Skeletal muscle satellite cell (primary cell): Measurements from ENCODE around the gene GNPTG.
A peak's percentile ranks its signal among the peaks of the same experiment; 100 is the strongest.

Experiments
- H3K27me3 ChIP-seq: 2 replicates; pipeline ENCODE4 v1.7.0; 2013; ENCODE audit warnings: low read length; ENCODE audit not compliant: control insufficient read depth, insufficient read depth
- H3K36me3 ChIP-seq: 2 replicates; pipeline ENCODE4 v1.7.0; 2013; ENCODE audit warnings: mild to moderate bottlenecking, control low read depth, low read length; ENCODE audit not compliant: insufficient read depth
- H3K4me1 ChIP-seq: 2 replicates; pipeline ENCODE4 v1.7.0; 2013; ENCODE audit warnings: low read length; ENCODE audit not compliant: control insufficient read depth, insufficient read depth
- H3K4me2 ChIP-seq: 2 replicates; pipeline ENCODE4 v1.7.0; 2013; ENCODE audit warnings: mild to moderate bottlenecking, low read length
- H3K4me3 ChIP-seq: 2 replicates; pipeline ENCODE4 v1.7.0; 2013; ENCODE audit warnings: low read length
- H3K9ac ChIP-seq: 2 replicates; pipeline ENCODE4 v1.7.0; 2013; ENCODE audit warnings: mild to moderate bottlenecking, low read depth, low read length, moderate library complexity
- H3K9me3 ChIP-seq: replicated peaks from 2 replicates; pipeline ENCODE4 v1.7.0; 2013; ENCODE audit warnings: mild to moderate bottlenecking, control low read depth, low read length

Gene GNPTG

GRCh38 chr16:1312467-1312816 lies 39.3 kb upstream of the GNPTG start:
- peak overlapping the region; percentile 95 for H3K4me2 ChIP-seq
- peaks cover 46% of the 10 kb centered on the region for H3K36me3 ChIP-seq
- no peaks in the 10 kb centered on the region for H3K9me3 ChIP-seq
- H3K27me3 ChIP-seq: no peaks in the 10 kb centered on the region
- H3K4me1 ChIP-seq: peaks cover 22% of the 10 kb centered on the region
- H3K4me3 ChIP-seq: peak overlapping the region; percentile 69
- peak overlapping the region; percentile 94 for H3K9ac ChIP-seq

- Histone ChIP-seq H3K4me2 (peak overlapping the region; percentile 23), H3K9ac (no peak overlapping the region), H3K9me3 (no peaks in the 10 kb centered on the region), H3K4me3 (no peak overlapping the region), H3K27me3 (no peaks in the 10 kb centered on the region), H3K36me3 (peaks cover 50% of the 10 kb centered on the region), H3K4me1 (peaks cover 22% of the 10 kb centered on the region)
Observed at GRCh38 chr16:1312903-1313302, 38.8 kb upstream of the GNPTG start.

DNA sequence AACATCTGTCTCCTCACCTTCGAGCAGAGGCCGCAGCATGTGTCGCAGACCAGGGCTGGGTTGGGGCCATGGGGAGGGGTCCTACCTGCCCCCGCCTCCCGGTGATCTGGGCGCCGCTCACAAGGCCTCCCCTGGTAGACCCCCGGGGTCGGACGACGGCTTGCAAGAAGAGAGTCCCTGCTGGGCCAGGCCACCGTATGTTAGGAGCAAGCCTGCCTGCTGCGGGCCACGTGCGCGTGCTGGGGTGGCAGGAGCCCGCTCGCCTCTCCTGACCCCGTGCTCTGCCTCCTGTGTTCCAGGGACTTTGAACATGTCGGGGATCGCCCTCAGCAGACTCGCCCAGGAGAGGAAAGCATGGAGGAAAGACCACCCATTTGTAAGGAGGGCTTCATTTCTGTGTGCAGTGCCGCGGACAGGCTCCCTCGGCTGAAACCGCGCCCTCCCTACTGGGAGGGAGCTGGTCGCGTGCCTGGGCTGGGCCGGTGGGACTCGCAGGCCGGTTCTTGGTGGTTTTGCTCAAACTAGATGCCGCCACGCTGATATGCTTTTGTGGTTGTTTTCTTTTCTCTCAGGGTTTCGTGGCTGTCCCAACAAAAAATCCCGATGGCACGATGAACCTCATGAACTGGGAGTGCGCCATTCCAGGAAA lies 37.9 kb upstream of the GNPTG start:
- no peaks in the 10 kb centered on the region for H3K27me3 ChIP-seq
- peaks cover 60% of the 10 kb centered on the region for H3K36me3 ChIP-seq
- H3K9ac ChIP-seq: no peak overlapping the region
- no peak overlapping the region for H3K4me3 ChIP-seq
- H3K9me3 ChIP-seq: no peaks in the 10 kb centered on the region
- no peak overlapping the region for H3K4me2 ChIP-seq
- peaks cover 22% of the 10 kb centered on the region for H3K4me1 ChIP-seq

DNA sequence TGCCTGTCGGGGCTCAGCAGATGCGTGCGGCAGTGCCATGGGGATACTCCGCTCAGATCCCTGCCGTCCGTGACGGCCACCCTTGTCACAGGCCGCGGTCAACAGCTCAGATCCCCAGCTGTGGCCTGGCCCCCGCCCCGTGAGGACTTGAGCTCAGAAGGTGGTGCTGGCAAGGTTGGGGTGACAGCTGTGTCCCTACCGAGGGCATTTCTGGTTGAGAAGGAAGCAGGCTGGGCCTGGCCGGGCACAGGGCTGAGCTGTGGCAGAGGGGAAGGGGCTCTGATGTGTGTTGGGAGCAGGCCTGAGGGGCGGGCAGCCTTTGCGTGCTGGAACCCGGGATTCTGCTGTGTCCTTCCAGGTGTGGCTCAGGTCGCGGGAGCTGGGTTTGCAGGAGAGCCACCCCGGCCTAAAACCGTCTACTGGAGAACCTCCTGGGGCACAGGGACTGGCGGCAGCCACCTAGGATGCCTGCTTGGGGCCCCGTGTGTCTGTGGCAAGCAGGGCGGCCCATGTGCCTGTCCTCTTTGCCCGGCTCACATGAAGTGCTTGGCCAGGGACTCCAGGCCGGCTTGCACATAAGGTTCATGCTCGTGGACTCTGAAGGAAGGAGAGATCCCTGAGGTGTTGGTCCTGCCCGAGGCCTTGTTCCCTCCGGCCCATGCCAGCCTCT lies 37.2 kb upstream of the GNPTG start:
- Histone ChIP-seq H3K9ac (no peak overlapping the region), H3K4me2 (no peak overlapping the region), H3K27me3 (no peaks in the 10 kb centered on the region), H3K4me3 (no peak overlapping the region), H3K9me3 (no peaks in the 10 kb centered on the region), H3K36me3 (peaks cover 67% of the 10 kb centered on the region), H3K4me1 (peaks cover 22% of the 10 kb centered on the region)

GRCh38 chr16:1315081-1316032 lies 36.4 kb upstream of the GNPTG start:
- Histone ChIP-seq H3K36me3 (peaks cover 75% of the 10 kb centered on the region), H3K4me3 (no peak overlapping the region), H3K4me2 (no peak overlapping the region), H3K9me3 (no peaks in the 10 kb centered on the region), H3K27me3 (no peaks in the 10 kb centered on the region), H3K4me1 (peaks cover 22% of the 10 kb centered on the region), H3K9ac (no peak overlapping the region)

- H3K4me1 ChIP-seq: peaks cover 20% of the 10 kb centered on the region
- H3K27me3 ChIP-seq: no peaks in the 10 kb centered on the region
- no peak overlapping the region for H3K4me2 ChIP-seq
- peaks cover 81% of the 10 kb centered on the region for H3K36me3 ChIP-seq
- H3K9me3 ChIP-seq: no peaks in the 10 kb centered on the region
- H3K9ac ChIP-seq: no peak overlapping the region
- H3K4me3 ChIP-seq: no peak overlapping the region
Observed at GRCh38 chr16:1316033-1316405, 35.7 kb upstream of the GNPTG start.

- Histone ChIP-seq H3K9ac (no peak overlapping the region), H3K4me3 (no peak overlapping the region), H3K4me2 (no peak overlapping the region)
Observed at GRCh38 chr16:1317479-1318267, 34.1 kb upstream of the GNPTG start.

DNA sequence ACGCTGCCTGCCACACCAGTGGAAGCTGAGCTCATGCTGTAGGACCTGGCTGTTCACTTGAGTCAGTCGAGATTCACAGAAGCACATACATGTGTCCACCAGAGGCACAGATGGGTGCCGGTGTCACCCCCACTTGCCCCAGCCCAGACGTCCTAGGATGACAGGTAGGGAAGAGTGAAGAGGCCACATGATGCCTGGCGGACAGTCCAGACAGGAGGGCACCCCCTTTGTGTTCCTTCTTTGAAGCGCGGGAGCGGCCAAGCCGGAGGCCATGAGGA lies 33.5 kb upstream of the GNPTG start:
- Histone ChIP-seq H3K4me1 (no peaks in the 10 kb centered on the region), H3K4me3 (no peak overlapping the region), H3K9me3 (no peaks in the 10 kb centered on the region), H3K27me3 (no peaks in the 10 kb centered on the region), H3K4me2 (no peak overlapping the region), H3K9ac (no peak overlapping the region), H3K36me3 (peaks cover 79% of the 10 kb centered on the region)

More at GRCh38 chr16:1317479-1318267, 34.1 kb upstream of the GNPTG start:
- Histone ChIP-seq H3K36me3 (peaks cover 83% of the 10 kb centered on the region), H3K9me3 (no peaks in the 10 kb centered on the region), H3K27me3 (no peaks in the 10 kb centered on the region), H3K4me1 (peaks cover 4% of the 10 kb centered on the region)

GRCh38 chr16:1319041-1319440 lies 32.7 kb upstream of the GNPTG start:
- Histone ChIP-seq H3K27me3 (no peaks in the 10 kb centered on the region), H3K9me3 (no peaks in the 10 kb centered on the region), H3K36me3 (peaks cover 84% of the 10 kb centered on the region), H3K9ac (no peak overlapping the region), H3K4me1 (no peaks in the 10 kb centered on the region), H3K4me3 (no peak overlapping the region), H3K4me2 (no peak overlapping the region)

DNA sequence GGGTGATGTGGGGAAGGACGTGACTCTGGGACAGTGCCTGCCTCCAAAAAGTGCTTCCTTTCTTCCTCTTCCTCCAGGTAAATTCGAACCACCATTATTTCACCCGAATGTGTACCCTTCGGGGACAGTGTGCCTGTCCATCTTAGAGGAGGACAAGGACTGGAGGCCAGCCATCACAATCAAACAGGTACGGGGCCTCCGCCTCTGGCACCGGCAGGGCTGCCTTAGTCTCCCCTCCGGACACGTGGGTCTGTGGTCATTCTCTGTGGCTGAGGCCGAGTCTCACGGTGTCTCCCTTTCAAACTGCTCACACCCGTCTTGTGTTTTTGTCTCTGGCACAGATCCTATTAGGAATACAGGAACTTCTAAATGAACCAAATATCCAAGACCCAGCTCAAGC lies 31.6 kb upstream of the GNPTG start:
- Histone ChIP-seq H3K9me3 (no peaks in the 10 kb centered on the region), H3K4me3 (no peak overlapping the region), H3K4me2 (no peak overlapping the region), H3K36me3 (peaks cover 84% of the 10 kb centered on the region), H3K27me3 (no peaks in the 10 kb centered on the region), H3K9ac (no peak overlapping the region), H3K4me1 (no peaks in the 10 kb centered on the region)

DNA sequence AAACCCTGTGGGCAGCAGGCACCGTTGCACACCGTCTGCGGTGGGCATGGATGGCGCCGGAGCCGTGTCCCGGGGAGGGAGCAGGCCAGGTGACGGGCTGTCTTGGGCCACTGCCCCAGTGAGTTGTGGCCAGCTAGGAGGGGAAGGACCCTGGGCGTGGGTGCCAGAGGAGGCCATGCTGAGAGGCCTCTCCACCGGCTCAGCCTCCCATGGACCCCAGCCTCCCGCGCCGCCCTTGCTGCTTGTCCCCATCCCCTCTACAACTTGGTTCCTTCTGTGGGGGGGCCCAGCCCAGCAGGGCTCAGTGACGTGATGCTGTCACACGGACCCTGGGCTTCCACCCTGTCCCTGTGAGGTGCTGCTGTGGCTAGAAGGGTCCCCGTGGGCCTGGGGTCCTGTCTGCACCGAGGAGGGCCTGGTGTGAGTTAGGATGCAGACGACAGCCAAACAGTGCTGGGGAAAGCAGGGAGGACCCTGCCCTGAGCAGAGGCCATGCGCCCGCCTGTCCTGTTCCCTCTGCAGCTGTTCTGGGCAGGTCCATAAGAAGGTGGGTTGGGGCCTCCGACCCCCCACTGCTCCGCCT lies 31.0 kb upstream of the GNPTG start:
- Histone ChIP-seq H3K4me1 (no peaks in the 10 kb centered on the region), H3K36me3 (peaks cover 84% of the 10 kb centered on the region), H3K9me3 (no peaks in the 10 kb centered on the region), H3K9ac (no peak overlapping the region), H3K27me3 (no peaks in the 10 kb centered on the region), H3K4me2 (no peak overlapping the region), H3K4me3 (no peak overlapping the region)
